ENCODE results near the gene ITGB5. TPM values are rescaled to one million over a fixed set of nuclear protein-coding genes. Genes with fewer than 3 reads are reported as not detected.

The ITGB5 gene
- total RNA-seq, 1 experiment from 2014 or later = 146 TPM

GRCh38 chr3:124927574-124928045 is 40.4 kb upstream of the ITGB5 start:
- no CpG with 5 or more reads among the region's 2 CpGs for WGBS (ENCODE audit: extremely low coverage, insufficient read length, low lambda C conversion rate)
- Histone ChIP-seq H2BK15ac (ENCODE audit: low read depth, low read length) (no peak overlapping the region), H3K79me1 (ENCODE audit: insufficient read depth, low read depth, low read length, poor library complexity, severe bottlenecking) (no peaks in the 10 kb centered on the region), H2BK5ac (ENCODE audit: insufficient read length, low read length) (no peak overlapping the region), H3K27me3 (ENCODE audit: insufficient read depth, low read length) (no peaks in the 10 kb centered on the region), H3K9ac (ENCODE audit: extremely low read depth, insufficient read length, low read length) (no peak overlapping the region), H3K79me2 (ENCODE audit: insufficient read depth, low read length) (no peaks in the 10 kb centered on the region), H3T11ph (ENCODE audit: low read length) (no peak overlapping the region), H3K9me3 (ENCODE audit: control insufficient read depth, low read depth, low read length) (no peaks in the 10 kb centered on the region), H3K14ac (ENCODE audit: insufficient read depth, low read length) (no peak overlapping the region), H3K27ac (ENCODE audit: insufficient read length, low read depth, low read length) (no peak overlapping the region), H2BK12ac (ENCODE audit: insufficient read length, low read depth, low read length) (no peak overlapping the region), H4K8ac (replicated peaks; ENCODE audit: insufficient read length, low read depth, low read length) (no peak overlapping the region), H2BK120ac (ENCODE audit: low read depth, low read length, poor library complexity, severe bottlenecking) (no peak overlapping the region), H3K56ac (ENCODE audit: insufficient read length, low read depth, low read length) (no peak overlapping the region), H2AFZ (ENCODE audit: low read length) (no peak overlapping the region), H4K5ac (ENCODE audit: insufficient read length, low read depth, low read length) (no peak overlapping the region), H3K4me2 (ENCODE audit: insufficient read depth, insufficient read length, low read length) (no peak overlapping the region), H2BK20ac (ENCODE audit: low read depth, low read length, poor library complexity, severe bottlenecking) (no peak overlapping the region), H3K23me2 (ENCODE audit: insufficient read length, low read depth, low read length, poor library complexity, severe bottlenecking) (no peaks in the 10 kb centered on the region), H4K91ac (ENCODE audit: insufficient read length, low read depth, low read length) (no peak overlapping the region), H4K20me1 (ENCODE audit: control insufficient read depth, insufficient read depth, insufficient read length) (no peaks in the 10 kb centered on the region), H3K18ac (ENCODE audit: insufficient read length, low read depth, low read length) (no peak overlapping the region), H2AK5ac (ENCODE audit: insufficient read length, low read length) (no peak overlapping the region), H3K23ac (ENCODE audit: insufficient read length, low read depth, low read length) (no peak overlapping the region), H3K4ac (ENCODE audit: low read depth, low read length) (no peak overlapping the region), H3K4me1 (ENCODE audit: insufficient read depth, low read length) (no peaks in the 10 kb centered on the region)
- Mint-ChIP-seq H3K27ac (no peak overlapping the region; a peak in 1 of 7 replicates), H3K27me3 (ENCODE audit: low read depth) (no peaks in the 10 kb centered on the region; the same call in 1 of the 2 replicates), H3K4me3 (no peak overlapping the region), H3K9me3 (no peaks in the 10 kb centered on the region), H3K4me1 (no peaks in the 10 kb centered on the region), H3K36me3 (ENCODE audit: insufficient read depth in 1 of 3, low read depth in 3 of 3) (no peaks in the 10 kb centered on the region)
- DNase-seq = no peak
- no peak for TF ChIP-seq CTCF (conservative IDR thresholded peaks at IDR 0.05)
